ENCODE measurements around the gene CPPED1.

GRCh38 chr16:12614662-12615278 is 188.9 kb downstream of the CPPED1 start:
- TF ChIP-seq CTCF (IDR thresholded peaks at IDR 0.05) (no peak), POLR2A (IDR thresholded peaks at IDR 0.05) (no peak)
